H9 (cell line): ENCODE measurements around the gene ZNHIT1. TPM values are rescaled to one million over a fixed set of nuclear protein-coding genes. Genes with fewer than 3 reads are reported as not detected.

ENCODE experiments used
- DNase-seq: peaks from one replicate; pipeline ENCODE4 v3.0.0-alpha.2; 2017
- H2AFZ ChIP-seq: one replicate; pipeline ENCODE4 v1.6.1; 2013; ENCODE audit warnings: mild to moderate bottlenecking, low read length, control low read depth, moderate library complexity
- H2AK5ac ChIP-seq: 2 replicates; pipeline ENCODE4 v1.6.1; 2013; ENCODE audit warnings: low read length, control low read depth, mixed read lengths; ENCODE audit not compliant: insufficient read length
- H2BK120ac ChIP-seq: one replicate; pipeline ENCODE4 v1.6.1; 2013; ENCODE audit warnings: low read depth, mild to moderate bottlenecking, low read length, control low read depth, inconsistent platforms; ENCODE audit not compliant: poor library complexity, severe bottlenecking
- H2BK12ac ChIP-seq: 2 replicates; pipeline ENCODE4 v1.6.1; 2013; ENCODE audit warnings: low read length, control low read depth, mixed read lengths, low read depth; ENCODE audit not compliant: insufficient read length
- H2BK15ac ChIP-seq: 2 replicates; pipeline ENCODE4 v1.6.1; 2013; ENCODE audit warnings: low read depth, low read length, control low read depth
- H2BK20ac ChIP-seq: one replicate; pipeline ENCODE4 v1.6.1; 2013; ENCODE audit warnings: low read depth, mild to moderate bottlenecking, low read length, control low read depth, inconsistent platforms; ENCODE audit not compliant: poor library complexity, severe bottlenecking
- H2BK5ac ChIP-seq: 2 replicates; pipeline ENCODE4 v1.6.1; 2013; ENCODE audit warnings: low read length, control low read depth, mixed read lengths; ENCODE audit not compliant: insufficient read length
- H3K14ac ChIP-seq: 2 replicates; pipeline ENCODE4 v1.6.1; 2013; ENCODE audit warnings: low read length, control low read depth; ENCODE audit not compliant: insufficient read depth
- H3K18ac ChIP-seq: 2 replicates; pipeline ENCODE4 v1.6.1; 2013; ENCODE audit warnings: low read depth, mild to moderate bottlenecking, mixed read lengths, low read length, control low read depth; ENCODE audit not compliant: insufficient read length
- H3K23ac ChIP-seq: 2 replicates; pipeline ENCODE4 v1.6.1; 2013; ENCODE audit warnings: low read length, control low read depth, mixed read lengths, low read depth; ENCODE audit not compliant: insufficient read length
- H3K23me2 ChIP-seq: 2 replicates; pipeline ENCODE4 v1.6.1; 2013; ENCODE audit warnings: low read depth, mild to moderate bottlenecking, mixed read lengths, low read length, control low read depth; ENCODE audit not compliant: insufficient read length, poor library complexity, severe bottlenecking
- H3K27ac ChIP-seq: 2 replicates; pipeline ENCODE4 v1.5.1; 2013; ENCODE audit warnings: low read length, control low read depth, mixed read lengths, low read depth; ENCODE audit not compliant: insufficient read length
- H3K27me3 ChIP-seq: 2 replicates; pipeline ENCODE4 v1.6.1; 2013; ENCODE audit warnings: low read length, control low read depth, inconsistent platforms; ENCODE audit not compliant: insufficient read depth
- H3K4ac ChIP-seq: 2 replicates; pipeline ENCODE4 v1.6.1; 2013; ENCODE audit warnings: low read depth, mild to moderate bottlenecking, control low read depth, inconsistent platforms, low read length, moderate library complexity
- H3K4me1 ChIP-seq: 2 replicates; pipeline ENCODE4 v1.6.1; 2013; ENCODE audit warnings: low read length, control low read depth, inconsistent platforms; ENCODE audit not compliant: insufficient read depth
- H3K4me2 ChIP-seq: 2 replicates; pipeline ENCODE4 v1.6.1; 2013; ENCODE audit warnings: low read length, control low read depth, mixed read lengths; ENCODE audit not compliant: insufficient read length, insufficient read depth
- H3K56ac ChIP-seq: 2 replicates; pipeline ENCODE4 v1.6.1; 2013; ENCODE audit warnings: low read depth, mild to moderate bottlenecking, mixed read lengths, low read length, control low read depth; ENCODE audit not compliant: insufficient read length
- H3K79me1 ChIP-seq: 2 replicates; pipeline ENCODE4 v1.6.1; 2013; ENCODE audit warnings: low read depth, mild to moderate bottlenecking, moderate library complexity, low read length, control low read depth, inconsistent platforms; ENCODE audit not compliant: insufficient read depth, poor library complexity, severe bottlenecking
- H3K79me2 ChIP-seq: 2 replicates; pipeline ENCODE4 v1.6.1; 2013; ENCODE audit warnings: low read length, control low read depth, inconsistent platforms; ENCODE audit not compliant: insufficient read depth
- H3K9ac ChIP-seq: 2 replicates; pipeline ENCODE4 v1.6.1; 2013; ENCODE audit warnings: low read length, control low read depth, mixed read lengths; ENCODE audit not compliant: insufficient read length; ENCODE audit errors: extremely low read depth
- H3K9me3 ChIP-seq: one replicate; pipeline ENCODE4 v1.6.1; 2013; ENCODE audit warnings: low read depth, low read length, inconsistent platforms; ENCODE audit not compliant: control insufficient read depth
- H3T11ph ChIP-seq: one replicate; pipeline ENCODE4 v1.6.1; 2013; ENCODE audit warnings: mild to moderate bottlenecking, low read length, control low read depth, inconsistent platforms
- H4K20me1 ChIP-seq: one replicate; pipeline ENCODE4 v1.6.1; 2013; ENCODE audit not compliant: control insufficient read depth, insufficient read length, insufficient read depth
- H4K5ac ChIP-seq: 2 replicates; pipeline ENCODE4 v1.6.1; 2013; ENCODE audit warnings: low read depth, mild to moderate bottlenecking, mixed read lengths, low read length, control low read depth; ENCODE audit not compliant: insufficient read length
- H4K8ac ChIP-seq: replicated peaks from 2 replicates; pipeline ENCODE4 v1.6.1; 2013; ENCODE audit warnings: low read length, control low read depth, mixed read lengths, low read depth; ENCODE audit not compliant: insufficient read length
- H4K91ac ChIP-seq: 2 replicates; pipeline ENCODE4 v1.6.1; 2013; ENCODE audit warnings: low read depth, mild to moderate bottlenecking, moderate library complexity, mixed read lengths, low read length, control low read depth; ENCODE audit not compliant: insufficient read length
- H3K27ac Mint-ChIP-seq, 3 experiments: 2 replicates in 2 of 3; 3 replicates in 1 of 3; pipeline ENCODE4 v1.8.0; 2020 to 2021; ENCODE audit warnings: mixed read lengths in 3 of 3, mild to moderate bottlenecking in 1 of 3, moderate library complexity in 1 of 3
- H3K27me3 Mint-ChIP-seq: 2 replicates; pipeline ENCODE4 v1.8.0; 2021; ENCODE audit warnings: low read depth, mild to moderate bottlenecking, moderate library complexity, mixed read lengths
- H3K36me3 Mint-ChIP-seq, 3 experiments: 2 replicates in 2 of 3; 3 replicates in 1 of 3; pipeline ENCODE4 v1.8.0; 2020 to 2021; ENCODE audit warnings: low read depth in 3 of 3, mixed read lengths in 3 of 3; ENCODE audit not compliant: insufficient read depth in 1 of 3
- H3K4me1 Mint-ChIP-seq, 2 experiments: 2 replicates each; pipeline ENCODE4 v1.8.0; 2020; ENCODE audit warnings: mixed read lengths in 2 of 2
- H3K4me3 Mint-ChIP-seq, 2 experiments: 2 replicates in 1 of 2; 3 replicates in 1 of 2; pipeline ENCODE4 v1.8.0; 2020 to 2021; ENCODE audit warnings: mild to moderate bottlenecking in 2 of 2, mixed read lengths in 2 of 2, moderate library complexity in 1 of 2
- H3K9me3 Mint-ChIP-seq, 2 experiments: 2 replicates in 1 of 2; 3 replicates in 1 of 2; pipeline ENCODE4 v1.8.0; 2020; ENCODE audit warnings: mild to moderate bottlenecking in 2 of 2, mixed read lengths in 2 of 2, moderate library complexity in 1 of 2
- WGBS: extraction: QIAGEN DNeasy Blood & Tissue Kit; methylation state at CpG from one replicate; pipeline ENCODE4 v1.1.7; 2013; ENCODE audit warnings: missing lambda C conversion rate, low lambda C conversion rate, mixed read lengths; ENCODE audit not compliant: insufficient read length; ENCODE audit errors: extremely low coverage; 5-methylcytosine and 5-hydroxymethylcytosine counted together
- total RNA-seq: library from RNA; stranded (reverse); gene quantifications from 2 replicates; pipeline ENCODE4 v1.2.1, GENCODE V29; 2021
- TF ChIP-seq, protein P1 (sequence below): fragments of 200-600 bp; sonication (generic); conservative IDR thresholded peaks from 3 replicates; pipeline ENCODE4 v1.8.0; 2021; ENCODE audit warnings: antibody characterized with exemption, mild to moderate bottlenecking

Gene ZNHIT1
- total RNA-seq, 1 experiment from 2014 or later, result 52.7 TPM

- Histone ChIP-seq H3T11ph (no peak overlapping the region), H3K79me1 (no peaks in the 10 kb centered on the region), H3K23ac (no peak overlapping the region), H3K56ac (no peak overlapping the region), H4K5ac (no peak overlapping the region), H3K27me3 (peaks cover 69% of the 10 kb centered on the region), H3K9ac (no peak overlapping the region), H3K14ac (no peak overlapping the region), H3K4ac (no peak overlapping the region), H2BK20ac (no peak overlapping the region), H2BK12ac (no peak overlapping the region), H3K9me3 (no peaks in the 10 kb centered on the region), H2BK120ac (no peak overlapping the region), H4K8ac (no peak overlapping the region), H2BK15ac (no peak overlapping the region), H3K18ac (no peak overlapping the region), H2BK5ac (no peak overlapping the region), H2AK5ac (no peak overlapping the region), H3K23me2 (peaks cover 35% of the 10 kb centered on the region), H3K4me1 (peaks cover 3% of the 10 kb centered on the region; the same call in 1 of the 2 replicates), H3K79me2 (no peaks in the 10 kb centered on the region), H3K4me2 (peak overlapping the region; percentile 68), H3K27ac (no peak overlapping the region), H2AFZ (no peak overlapping the region), H4K91ac (no peak overlapping the region), H4K20me1 (no peaks in the 10 kb centered on the region)
- H3K36me3 Mint-ChIP-seq, result no peaks in the 10 kb centered on the region
- H3K4me3 Mint-ChIP-seq, result peak overlapping the region; percentile 48 to 82
- peak; percentile 66 for DNase-seq
- H3K9me3 Mint-ChIP-seq, result peaks cover 0 to 2% of the 10 kb centered on the region in 2 experiments; a peak in 2 of 5 replicates
- H3K27ac Mint-ChIP-seq, result no peak overlapping the region; a peak in 2 of 7 replicates
- WGBS, result no CpG with 5 or more reads among the region's 28 CpGs
- H3K4me1 Mint-ChIP-seq, result peaks cover 38 to 46% of the 10 kb centered on the region in 2 experiments
- peaks cover 100% of the 10 kb centered on the region for H3K27me3 Mint-ChIP-seq
- TF ChIP-seq, protein P1, sequence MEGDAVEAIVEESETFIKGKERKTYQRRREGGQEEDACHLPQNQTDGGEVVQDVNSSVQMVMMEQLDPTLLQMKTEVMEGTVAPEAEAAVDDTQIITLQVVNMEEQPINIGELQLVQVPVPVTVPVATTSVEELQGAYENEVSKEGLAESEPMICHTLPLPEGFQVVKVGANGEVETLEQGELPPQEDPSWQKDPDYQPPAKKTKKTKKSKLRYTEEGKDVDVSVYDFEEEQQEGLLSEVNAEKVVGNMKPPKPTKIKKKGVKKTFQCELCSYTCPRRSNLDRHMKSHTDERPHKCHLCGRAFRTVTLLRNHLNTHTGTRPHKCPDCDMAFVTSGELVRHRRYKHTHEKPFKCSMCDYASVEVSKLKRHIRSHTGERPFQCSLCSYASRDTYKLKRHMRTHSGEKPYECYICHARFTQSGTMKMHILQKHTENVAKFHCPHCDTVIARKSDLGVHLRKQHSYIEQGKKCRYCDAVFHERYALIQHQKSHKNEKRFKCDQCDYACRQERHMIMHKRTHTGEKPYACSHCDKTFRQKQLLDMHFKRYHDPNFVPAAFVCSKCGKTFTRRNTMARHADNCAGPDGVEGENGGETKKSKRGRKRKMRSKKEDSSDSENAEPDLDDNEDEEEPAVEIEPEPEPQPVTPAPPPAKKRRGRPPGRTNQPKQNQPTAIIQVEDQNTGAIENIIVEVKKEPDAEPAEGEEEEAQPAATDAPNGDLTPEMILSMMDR, result no peak
Measured at GRCh38 chr7:101174322-101174854, 43.6 kb upstream of the ZNHIT1 start.
